ENCODE measurements around the gene RAB11FIP3.

DNA sequence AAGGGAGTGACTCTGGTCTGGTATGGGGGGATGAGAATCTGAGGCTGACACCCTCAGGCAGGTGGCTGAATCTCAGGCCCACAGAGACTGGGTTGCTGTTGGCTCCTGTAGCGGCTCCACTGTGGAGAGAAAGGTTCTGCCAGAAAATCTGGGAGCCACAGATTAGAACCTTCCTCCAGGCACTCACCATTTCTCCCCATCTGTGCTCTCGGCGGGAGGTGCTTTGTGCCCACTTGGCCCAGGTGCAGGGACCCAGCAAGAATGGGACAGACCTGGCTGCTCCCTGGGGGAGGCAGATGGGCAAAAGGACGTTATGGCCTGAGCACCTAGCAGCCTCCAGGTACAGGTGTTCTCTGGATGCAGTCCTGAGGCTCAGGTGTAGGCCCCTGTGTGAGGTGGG is 20.1 kb downstream of the RAB11FIP3 start:
- no peak for TF ChIP-seq EZH2 (IDR thresholded peaks at IDR 0.05; ENCODE audit: insufficient read depth, poor library complexity, severe bottlenecking)
- no peak for TF ChIP-seq EZH2phosphoT487 (IDR thresholded peaks at IDR 0.05; ENCODE audit: insufficient read depth, low read depth)

All from GM23248 (cell line).